ENCODE measurements around the gene PDZRN3.

- TF ChIP-seq CTCF (IDR thresholded peaks at IDR 0.05) (no peak), POLR2AphosphoS5 (IDR thresholded peaks at IDR 0.05; ENCODE audit: insufficient read depth in 1 of 2, low read depth in 1 of 2) (no peak), POLR2A (IDR thresholded peaks at IDR 0.05) (no peak)
Observed at GRCh38 chr3:73576999-73577461, 47.7 kb downstream of the PDZRN3 start.
